Measurements from ENCODE around the gene TSGA10IP. TPM values are rescaled to one million over a fixed set of nuclear protein-coding genes. Genes with fewer than 3 reads are reported as not detected.

Gene TSGA10IP
- total RNA-seq, 1 experiment from 2014 or later = 3.4 TPM

DNA sequence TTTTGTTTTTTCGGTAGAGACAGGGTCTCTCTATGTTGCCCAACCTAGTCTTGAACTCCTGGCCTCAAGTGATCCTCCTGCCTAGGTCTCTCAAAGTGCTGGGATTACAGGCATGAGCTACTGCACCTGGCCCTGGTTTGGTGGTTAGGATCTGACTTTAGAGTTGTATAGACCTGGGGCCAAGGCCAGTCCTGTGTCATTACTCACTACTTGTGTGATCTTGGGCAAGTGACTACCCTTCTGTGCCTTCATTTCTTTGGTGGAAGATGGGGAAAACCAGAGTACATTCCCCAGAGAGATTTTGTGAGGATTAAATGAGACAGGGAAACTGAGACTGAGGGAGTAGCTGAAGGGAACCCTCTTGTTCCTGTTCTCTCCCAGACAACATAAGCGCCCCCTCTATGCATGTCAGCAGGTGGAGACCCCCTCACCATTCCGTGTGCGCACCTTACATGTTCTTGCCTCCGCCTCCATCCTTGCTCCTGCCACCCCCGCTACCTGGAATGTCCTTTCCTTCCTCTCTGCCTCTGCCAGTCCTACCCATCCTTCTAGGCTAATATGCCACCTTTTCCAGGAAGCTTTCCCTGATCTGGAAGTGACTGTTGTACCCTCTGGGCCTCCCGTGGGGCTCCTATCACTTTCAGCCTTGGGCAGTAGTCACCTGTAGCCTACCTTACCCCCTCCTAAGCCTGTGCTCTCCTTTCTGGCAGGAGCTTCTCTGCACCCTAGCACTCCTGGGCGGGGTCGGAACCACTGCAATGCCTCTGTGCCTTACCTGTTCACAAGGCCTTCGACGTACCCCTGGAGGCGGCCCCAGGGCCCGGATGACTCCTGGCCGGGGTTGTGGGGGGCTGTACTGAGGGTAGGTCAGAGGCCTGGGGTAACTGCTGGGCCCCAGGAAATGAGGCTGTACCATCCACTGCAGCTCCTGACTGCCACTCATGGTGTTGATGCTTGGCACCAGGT, 49.0 kb upstream of the TSGA10IP start:
- Mint-ChIP-seq H3K27ac (no peak overlapping the region), H3K9me3 (no peaks in the 10 kb centered on the region), H3K4me1 (peaks cover 26% of the 10 kb centered on the region), H3K36me3 (peaks cover 2% of the 10 kb centered on the region), H3K4me3 (no peak overlapping the region), H3K27me3 (ENCODE audit: low read depth) (peaks cover 40% of the 10 kb centered on the region)
- no peak for DNase-seq (ENCODE audit: low spot score)
- ChIA-PET CTCF (interaction anchor here (0.6 to 4.8 kb wide), 2 partner anchors 12 to 48 kb away, joined by 4 to 31 read pairs; no protein-coding TSS in a partner anchor), POLR2A (no interaction called here)
- TF ChIP-seq ZNF232 (CRISPR knock-in tag; IDR thresholded peaks at IDR 0.05) = no peak
- TF ChIP-seq, protein P1, sequence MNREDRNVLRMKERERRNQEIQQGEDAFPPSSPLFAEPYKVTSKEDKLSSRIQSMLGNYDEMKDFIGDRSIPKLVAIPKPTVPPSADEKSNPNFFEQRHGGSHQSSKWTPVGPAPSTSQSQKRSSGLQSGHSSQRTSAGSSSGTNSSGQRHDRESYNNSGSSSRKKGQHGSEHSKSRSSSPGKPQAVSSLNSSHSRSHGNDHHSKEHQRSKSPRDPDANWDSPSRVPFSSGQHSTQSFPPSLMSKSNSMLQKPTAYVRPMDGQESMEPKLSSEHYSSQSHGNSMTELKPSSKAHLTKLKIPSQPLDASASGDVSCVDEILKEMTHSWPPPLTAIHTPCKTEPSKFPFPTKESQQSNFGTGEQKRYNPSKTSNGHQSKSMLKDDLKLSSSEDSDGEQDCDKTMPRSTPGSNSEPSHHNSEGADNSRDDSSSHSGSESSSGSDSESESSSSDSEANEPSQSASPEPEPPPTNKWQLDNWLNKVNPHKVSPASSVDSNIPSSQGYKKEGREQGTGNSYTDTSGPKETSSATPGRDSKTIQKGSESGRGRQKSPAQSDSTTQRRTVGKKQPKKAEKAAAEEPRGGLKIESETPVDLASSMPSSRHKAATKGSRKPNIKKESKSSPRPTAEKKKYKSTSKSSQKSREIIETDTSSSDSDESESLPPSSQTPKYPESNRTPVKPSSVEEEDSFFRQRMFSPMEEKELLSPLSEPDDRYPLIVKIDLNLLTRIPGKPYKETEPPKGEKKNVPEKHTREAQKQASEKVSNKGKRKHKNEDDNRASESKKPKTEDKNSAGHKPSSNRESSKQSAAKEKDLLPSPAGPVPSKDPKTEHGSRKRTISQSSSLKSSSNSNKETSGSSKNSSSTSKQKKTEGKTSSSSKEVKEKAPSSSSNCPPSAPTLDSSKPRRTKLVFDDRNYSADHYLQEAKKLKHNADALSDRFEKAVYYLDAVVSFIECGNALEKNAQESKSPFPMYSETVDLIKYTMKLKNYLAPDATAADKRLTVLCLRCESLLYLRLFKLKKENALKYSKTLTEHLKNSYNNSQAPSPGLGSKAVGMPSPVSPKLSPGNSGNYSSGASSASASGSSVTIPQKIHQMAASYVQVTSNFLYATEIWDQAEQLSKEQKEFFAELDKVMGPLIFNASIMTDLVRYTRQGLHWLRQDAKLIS (CRISPR knock-in tag; IDR thresholded peaks at IDR 0.05; ENCODE audit: borderline replicate concordance) = no peak
- TF ChIP-seq, protein P2, sequence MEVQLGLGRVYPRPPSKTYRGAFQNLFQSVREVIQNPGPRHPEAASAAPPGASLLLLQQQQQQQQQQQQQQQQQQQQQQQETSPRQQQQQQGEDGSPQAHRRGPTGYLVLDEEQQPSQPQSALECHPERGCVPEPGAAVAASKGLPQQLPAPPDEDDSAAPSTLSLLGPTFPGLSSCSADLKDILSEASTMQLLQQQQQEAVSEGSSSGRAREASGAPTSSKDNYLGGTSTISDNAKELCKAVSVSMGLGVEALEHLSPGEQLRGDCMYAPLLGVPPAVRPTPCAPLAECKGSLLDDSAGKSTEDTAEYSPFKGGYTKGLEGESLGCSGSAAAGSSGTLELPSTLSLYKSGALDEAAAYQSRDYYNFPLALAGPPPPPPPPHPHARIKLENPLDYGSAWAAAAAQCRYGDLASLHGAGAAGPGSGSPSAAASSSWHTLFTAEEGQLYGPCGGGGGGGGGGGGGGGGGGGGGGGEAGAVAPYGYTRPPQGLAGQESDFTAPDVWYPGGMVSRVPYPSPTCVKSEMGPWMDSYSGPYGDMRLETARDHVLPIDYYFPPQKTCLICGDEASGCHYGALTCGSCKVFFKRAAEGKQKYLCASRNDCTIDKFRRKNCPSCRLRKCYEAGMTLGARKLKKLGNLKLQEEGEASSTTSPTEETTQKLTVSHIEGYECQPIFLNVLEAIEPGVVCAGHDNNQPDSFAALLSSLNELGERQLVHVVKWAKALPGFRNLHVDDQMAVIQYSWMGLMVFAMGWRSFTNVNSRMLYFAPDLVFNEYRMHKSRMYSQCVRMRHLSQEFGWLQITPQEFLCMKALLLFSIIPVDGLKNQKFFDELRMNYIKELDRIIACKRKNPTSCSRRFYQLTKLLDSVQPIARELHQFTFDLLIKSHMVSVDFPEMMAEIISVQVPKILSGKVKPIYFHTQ (CRISPR knock-in tag; IDR thresholded peaks at IDR 0.05) = no peak
- no peak for TF ChIP-seq RORB (CRISPR knock-in tag; IDR thresholded peaks at IDR 0.05)
- TF ChIP-seq, protein P3, sequence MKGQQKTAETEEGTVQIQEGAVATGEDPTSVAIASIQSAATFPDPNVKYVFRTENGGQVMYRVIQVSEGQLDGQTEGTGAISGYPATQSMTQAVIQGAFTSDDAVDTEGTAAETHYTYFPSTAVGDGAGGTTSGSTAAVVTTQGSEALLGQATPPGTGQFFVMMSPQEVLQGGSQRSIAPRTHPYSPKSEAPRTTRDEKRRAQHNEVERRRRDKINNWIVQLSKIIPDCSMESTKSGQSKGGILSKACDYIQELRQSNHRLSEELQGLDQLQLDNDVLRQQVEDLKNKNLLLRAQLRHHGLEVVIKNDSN (CRISPR knock-in tag; IDR thresholded peaks at IDR 0.05) = no peak
- no peak for TF ChIP-seq CBFB (CRISPR knock-in tag; IDR thresholded peaks at IDR 0.05; ENCODE audit: low read depth)
- TF ChIP-seq, protein P4, sequence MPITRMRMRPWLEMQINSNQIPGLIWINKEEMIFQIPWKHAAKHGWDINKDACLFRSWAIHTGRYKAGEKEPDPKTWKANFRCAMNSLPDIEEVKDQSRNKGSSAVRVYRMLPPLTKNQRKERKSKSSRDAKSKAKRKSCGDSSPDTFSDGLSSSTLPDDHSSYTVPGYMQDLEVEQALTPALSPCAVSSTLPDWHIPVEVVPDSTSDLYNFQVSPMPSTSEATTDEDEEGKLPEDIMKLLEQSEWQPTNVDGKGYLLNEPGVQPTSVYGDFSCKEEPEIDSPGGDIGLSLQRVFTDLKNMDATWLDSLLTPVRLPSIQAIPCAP (CRISPR knock-in tag; IDR thresholded peaks at IDR 0.05) = no peak
- TF ChIP-seq FOXP1 (CRISPR knock-in tag; IDR thresholded peaks at IDR 0.05; ENCODE audit: borderline replicate concordance) = no peak
- TF ChIP-seq GABPB1 (CRISPR knock-in tag; IDR thresholded peaks at IDR 0.05) = no peak
- no peak for TF ChIP-seq NR3C1 (CRISPR knock-in tag; conservative IDR thresholded peaks at IDR 0.05; ENCODE audit: low read depth)
- no peak for ATAC-seq

DNA sequence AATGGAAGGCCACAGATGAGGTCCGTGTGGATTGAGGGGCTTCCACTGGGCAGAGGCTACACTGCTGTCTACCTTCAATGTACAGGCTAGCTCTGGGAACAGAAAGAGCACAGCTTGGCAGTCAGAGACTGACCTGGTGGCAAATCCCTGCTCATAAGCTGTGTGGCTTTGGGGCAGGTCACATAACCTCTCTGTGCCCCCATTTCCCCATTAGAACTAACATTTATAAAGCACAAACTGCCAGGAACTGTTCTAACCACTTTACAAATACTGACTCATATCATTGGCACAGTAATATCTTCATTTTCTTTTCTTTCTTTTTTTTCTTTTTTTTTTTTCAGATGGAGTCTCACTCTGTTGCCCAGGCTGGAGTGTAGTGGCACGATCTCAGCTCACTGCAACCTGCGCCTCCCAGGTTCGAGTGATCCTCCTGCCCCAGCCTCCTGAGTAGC, 48.2 kb upstream of the TSGA10IP start:
- Mint-ChIP-seq H3K9me3 (no peaks in the 10 kb centered on the region), H3K27ac (no peak overlapping the region), H3K36me3 (peaks cover 2% of the 10 kb centered on the region), H3K4me1 (peaks cover 23% of the 10 kb centered on the region), H3K27me3 (ENCODE audit: low read depth) (peaks cover 48% of the 10 kb centered on the region), H3K4me3 (no peak overlapping the region)
- ChIA-PET CTCF (interaction anchor here (2.8 to 4.8 kb wide), 2 partner anchors 7 to 13 kb away, joined by 31 to 47 read pairs; partner anchors contain the start of genes CCDC85B and FIBP), POLR2A (no interaction called here)
- TF ChIP-seq, protein P5, sequence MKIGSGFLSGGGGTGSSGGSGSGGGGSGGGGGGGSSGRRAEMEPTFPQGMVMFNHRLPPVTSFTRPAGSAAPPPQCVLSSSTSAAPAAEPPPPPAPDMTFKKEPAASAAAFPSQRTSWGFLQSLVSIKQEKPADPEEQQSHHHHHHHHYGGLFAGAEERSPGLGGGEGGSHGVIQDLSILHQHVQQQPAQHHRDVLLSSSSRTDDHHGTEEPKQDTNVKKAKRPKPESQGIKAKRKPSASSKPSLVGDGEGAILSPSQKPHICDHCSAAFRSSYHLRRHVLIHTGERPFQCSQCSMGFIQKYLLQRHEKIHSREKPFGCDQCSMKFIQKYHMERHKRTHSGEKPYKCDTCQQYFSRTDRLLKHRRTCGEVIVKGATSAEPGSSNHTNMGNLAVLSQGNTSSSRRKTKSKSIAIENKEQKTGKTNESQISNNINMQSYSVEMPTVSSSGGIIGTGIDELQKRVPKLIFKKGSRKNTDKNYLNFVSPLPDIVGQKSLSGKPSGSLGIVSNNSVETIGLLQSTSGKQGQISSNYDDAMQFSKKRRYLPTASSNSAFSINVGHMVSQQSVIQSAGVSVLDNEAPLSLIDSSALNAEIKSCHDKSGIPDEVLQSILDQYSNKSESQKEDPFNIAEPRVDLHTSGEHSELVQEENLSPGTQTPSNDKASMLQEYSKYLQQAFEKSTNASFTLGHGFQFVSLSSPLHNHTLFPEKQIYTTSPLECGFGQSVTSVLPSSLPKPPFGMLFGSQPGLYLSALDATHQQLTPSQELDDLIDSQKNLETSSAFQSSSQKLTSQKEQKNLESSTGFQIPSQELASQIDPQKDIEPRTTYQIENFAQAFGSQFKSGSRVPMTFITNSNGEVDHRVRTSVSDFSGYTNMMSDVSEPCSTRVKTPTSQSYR (CRISPR knock-in tag; IDR thresholded peaks at IDR 0.05) = no peak
- no peak for TF ChIP-seq RELA (CRISPR knock-in tag; IDR thresholded peaks at IDR 0.05; ENCODE audit: borderline replicate concordance)
- ATAC-seq = no peak
- no peak for DNase-seq (ENCODE audit: low spot score)
